ENCODE results near the gene SMIM41. TPM values are rescaled to one million over a fixed set of nuclear protein-coding genes. Genes with fewer than 3 reads are reported as not detected.

Gene SMIM41
- polyA plus RNA-seq, 1 donor from 2014 or later: not detected

DNA sequence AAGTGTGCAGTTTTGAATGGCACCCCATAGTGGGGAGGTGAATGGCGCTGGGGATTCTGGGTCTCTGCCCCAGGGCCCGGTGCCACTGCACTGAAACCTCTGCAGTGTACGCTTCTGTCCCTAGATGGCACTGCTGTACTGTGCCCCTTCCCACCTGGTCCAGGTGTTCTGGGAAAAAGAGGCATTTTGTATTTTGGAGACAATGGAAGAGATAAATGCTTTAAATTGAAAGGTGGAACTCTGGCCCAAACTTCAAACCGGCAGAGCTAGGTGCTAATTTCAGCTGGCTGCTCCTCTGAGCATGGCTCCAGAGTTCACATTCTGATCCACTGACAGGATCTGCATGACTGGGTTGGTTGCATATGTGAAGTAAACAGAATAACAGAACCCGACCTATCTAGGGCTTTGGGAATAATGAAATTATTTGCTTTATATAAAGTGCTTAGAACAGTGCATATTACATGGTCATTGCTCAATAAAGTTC is 60.1 kb downstream of the SMIM41 start:
- Histone ChIP-seq H3K36me3 (ENCODE audit: insufficient read depth, low read length) (no peaks in the 10 kb centered on the region), H3K27me3 (ENCODE audit: insufficient read depth, low read depth, low read length) (no peaks in the 10 kb centered on the region), H3K4me3 (ENCODE audit: low read length) (no peak overlapping the region), H3K9me3 (ENCODE audit: low read length) (no peaks in the 10 kb centered on the region), H3K27ac (ENCODE audit: low read length) (no peak overlapping the region), H2AFZ (ENCODE audit: low read depth, low read length) (no peak overlapping the region), H4K20me1 (ENCODE audit: insufficient read depth) (no peaks in the 10 kb centered on the region), H3F3A (ENCODE audit: insufficient read depth, low read length, poor library complexity, severe bottlenecking) (no peaks in the 10 kb centered on the region), H3K4me2 (ENCODE audit: low read length) (no peak overlapping the region), H3K9ac (ENCODE audit: low read length) (no peak overlapping the region), H3K79me2 (replicated peaks; ENCODE audit: insufficient read depth, low read length) (no peaks in the 10 kb centered on the region), H3K9me2 (ENCODE audit: insufficient read depth, low read length) (no peaks in the 10 kb centered on the region)
- TF ChIP-seq TAF1 (IDR thresholded peaks at IDR 0.05; ENCODE audit: low read depth): no peak
- TF ChIP-seq, protein P1, sequence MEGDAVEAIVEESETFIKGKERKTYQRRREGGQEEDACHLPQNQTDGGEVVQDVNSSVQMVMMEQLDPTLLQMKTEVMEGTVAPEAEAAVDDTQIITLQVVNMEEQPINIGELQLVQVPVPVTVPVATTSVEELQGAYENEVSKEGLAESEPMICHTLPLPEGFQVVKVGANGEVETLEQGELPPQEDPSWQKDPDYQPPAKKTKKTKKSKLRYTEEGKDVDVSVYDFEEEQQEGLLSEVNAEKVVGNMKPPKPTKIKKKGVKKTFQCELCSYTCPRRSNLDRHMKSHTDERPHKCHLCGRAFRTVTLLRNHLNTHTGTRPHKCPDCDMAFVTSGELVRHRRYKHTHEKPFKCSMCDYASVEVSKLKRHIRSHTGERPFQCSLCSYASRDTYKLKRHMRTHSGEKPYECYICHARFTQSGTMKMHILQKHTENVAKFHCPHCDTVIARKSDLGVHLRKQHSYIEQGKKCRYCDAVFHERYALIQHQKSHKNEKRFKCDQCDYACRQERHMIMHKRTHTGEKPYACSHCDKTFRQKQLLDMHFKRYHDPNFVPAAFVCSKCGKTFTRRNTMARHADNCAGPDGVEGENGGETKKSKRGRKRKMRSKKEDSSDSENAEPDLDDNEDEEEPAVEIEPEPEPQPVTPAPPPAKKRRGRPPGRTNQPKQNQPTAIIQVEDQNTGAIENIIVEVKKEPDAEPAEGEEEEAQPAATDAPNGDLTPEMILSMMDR (IDR thresholded peaks at IDR 0.05; ENCODE audit: poor library complexity, severe bottlenecking): peak; percentile 72
- TF ChIP-seq RAD21 (conservative IDR thresholded peaks at IDR 0.05): peak; percentile 68
- peak; percentile 60 for TF ChIP-seq SMC3 (conservative IDR thresholded peaks at IDR 0.05; ENCODE audit: poor library complexity)

DNA sequence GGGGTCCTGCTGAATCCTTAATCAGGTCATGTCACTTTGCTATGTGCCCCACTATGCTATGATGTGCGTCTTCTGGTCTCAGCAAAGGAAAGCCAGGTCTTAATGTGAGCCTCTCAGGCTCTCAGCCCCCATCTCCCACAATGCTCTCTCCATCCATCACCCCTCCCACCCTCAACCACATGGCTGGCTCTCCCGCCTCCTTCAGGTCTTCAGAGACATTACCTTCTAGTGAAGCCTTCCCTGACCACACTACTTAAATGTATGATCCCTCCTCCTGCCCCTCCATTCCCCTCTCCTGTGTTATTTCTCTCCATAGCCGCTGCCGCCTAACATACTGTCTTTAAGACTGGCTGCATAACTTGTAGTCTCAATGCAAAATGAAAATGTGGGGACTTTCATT is 61.8 kb downstream of the SMIM41 start:
- Histone ChIP-seq H3K4me3 (ENCODE audit: low read length) (no peak overlapping the region), H3F3A (ENCODE audit: insufficient read depth, low read length, poor library complexity, severe bottlenecking) (no peaks in the 10 kb centered on the region), H3K27ac (ENCODE audit: low read length) (no peak overlapping the region), H3K79me2 (replicated peaks; ENCODE audit: insufficient read depth, low read length) (no peaks in the 10 kb centered on the region), H3K27me3 (ENCODE audit: insufficient read depth, low read depth, low read length) (no peaks in the 10 kb centered on the region), H3K9me3 (ENCODE audit: low read length) (no peaks in the 10 kb centered on the region), H3K36me3 (ENCODE audit: insufficient read depth, low read length) (no peaks in the 10 kb centered on the region), H2AFZ (ENCODE audit: low read depth, low read length) (no peak overlapping the region), H3K9me2 (ENCODE audit: insufficient read depth, low read length) (no peaks in the 10 kb centered on the region), H3K9ac (ENCODE audit: low read length) (no peak overlapping the region), H4K20me1 (ENCODE audit: insufficient read depth) (no peaks in the 10 kb centered on the region), H3K4me2 (ENCODE audit: low read length) (no peak overlapping the region)
- TF ChIP-seq TAF1 (IDR thresholded peaks at IDR 0.05; ENCODE audit: low read depth) (no peak), SMC3 (conservative IDR thresholded peaks at IDR 0.05; ENCODE audit: poor library complexity) (no peak), POLR2AphosphoS5 (IDR thresholded peaks at IDR 0.05) (no peak), EZH2 (IDR thresholded peaks at IDR 0.05; ENCODE audit: borderline replicate concordance, insufficient read depth, low read length, poor library complexity, severe bottlenecking) (no peak), EP300 (conservative IDR thresholded peaks at IDR 0.05; ENCODE audit: poor library complexity, severe bottlenecking) (no peak), MXI1 (conservative IDR thresholded peaks at IDR 0.05; ENCODE audit: poor library complexity, severe bottlenecking) (no peak), RAD21 (conservative IDR thresholded peaks at IDR 0.05) (no peak)
- TF ChIP-seq, protein P1 (IDR thresholded peaks at IDR 0.05; ENCODE audit: poor library complexity, severe bottlenecking): no peak
- TF ChIP-seq, protein P2, sequence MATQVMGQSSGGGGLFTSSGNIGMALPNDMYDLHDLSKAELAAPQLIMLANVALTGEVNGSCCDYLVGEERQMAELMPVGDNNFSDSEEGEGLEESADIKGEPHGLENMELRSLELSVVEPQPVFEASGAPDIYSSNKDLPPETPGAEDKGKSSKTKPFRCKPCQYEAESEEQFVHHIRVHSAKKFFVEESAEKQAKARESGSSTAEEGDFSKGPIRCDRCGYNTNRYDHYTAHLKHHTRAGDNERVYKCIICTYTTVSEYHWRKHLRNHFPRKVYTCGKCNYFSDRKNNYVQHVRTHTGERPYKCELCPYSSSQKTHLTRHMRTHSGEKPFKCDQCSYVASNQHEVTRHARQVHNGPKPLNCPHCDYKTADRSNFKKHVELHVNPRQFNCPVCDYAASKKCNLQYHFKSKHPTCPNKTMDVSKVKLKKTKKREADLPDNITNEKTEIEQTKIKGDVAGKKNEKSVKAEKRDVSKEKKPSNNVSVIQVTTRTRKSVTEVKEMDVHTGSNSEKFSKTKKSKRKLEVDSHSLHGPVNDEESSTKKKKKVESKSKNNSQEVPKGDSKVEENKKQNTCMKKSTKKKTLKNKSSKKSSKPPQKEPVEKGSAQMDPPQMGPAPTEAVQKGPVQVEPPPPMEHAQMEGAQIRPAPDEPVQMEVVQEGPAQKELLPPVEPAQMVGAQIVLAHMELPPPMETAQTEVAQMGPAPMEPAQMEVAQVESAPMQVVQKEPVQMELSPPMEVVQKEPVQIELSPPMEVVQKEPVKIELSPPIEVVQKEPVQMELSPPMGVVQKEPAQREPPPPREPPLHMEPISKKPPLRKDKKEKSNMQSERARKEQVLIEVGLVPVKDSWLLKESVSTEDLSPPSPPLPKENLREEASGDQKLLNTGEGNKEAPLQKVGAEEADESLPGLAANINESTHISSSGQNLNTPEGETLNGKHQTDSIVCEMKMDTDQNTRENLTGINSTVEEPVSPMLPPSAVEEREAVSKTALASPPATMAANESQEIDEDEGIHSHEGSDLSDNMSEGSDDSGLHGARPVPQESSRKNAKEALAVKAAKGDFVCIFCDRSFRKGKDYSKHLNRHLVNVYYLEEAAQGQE (IDR thresholded peaks at IDR 0.05; ENCODE audit: borderline replicate concordance): no peak
